Spleen (tissue), 7 donors: ENCODE data around the gene BFSP1.

ENCODE experiments used
- CTCF ChIP-seq, 11 experiments: fragments of 200-600 bp in 7 of 11; fragments of 450-650 bp in 4 of 11; sonication (generic) in 4 of 11; IDR thresholded peaks in 8 of 11; conservative IDR thresholded peaks in 3 of 11; 1 replicate in 7 of 11; 2 replicates in 4 of 11; pipeline versions ENCODE4 v1.4.0 to v1.8.0; 2016 to 2021; ENCODE audit warnings: antibody characterized with exemption in 11 of 11, inconsistent platforms in 4 of 11, mild to moderate bottlenecking in 1 of 11
- POLR2A ChIP-seq, 3 donors: fragments of 450-650 bp; IDR thresholded peaks; one replicate each; pipeline ENCODE4 v1.5.1; 2017; ENCODE audit warnings: antibody characterized with exemption in 3 of 3, mild to moderate bottlenecking in 1 of 3
- POLR2AphosphoS5 ChIP-seq, 3 donors: sonication (generic); formaldehyde crosslinking; IDR thresholded peaks; one replicate each; pipeline ENCODE4 v1.5.1; 2017; ENCODE audit warnings: antibody characterized with exemption in 3 of 3
- donor health status: DM: no; HTN: no; CAD: no; lungs with moderate emphysema.
- donor health status: DM: no; HTN: no; CAD: no.
- donor health status: DM: no; HTN: no; CAD: no.

- no peak for TF ChIP-seq CTCF (IDR thresholded peaks at IDR 0.05 in 8 of 11, conservative IDR thresholded peaks at IDR 0.05 in 3 of 11)
- no peak for TF ChIP-seq POLR2A (IDR thresholded peaks at IDR 0.05)
- TF ChIP-seq POLR2AphosphoS5 (IDR thresholded peaks at IDR 0.05): no peak
Observed at GRCh38 chr20:17467120-17467655, 64.0 kb downstream of the BFSP1 start.
